Natural killer cell (primary cell): ENCODE measurements around the gene ISG15. TPM values are rescaled to one million over a fixed set of nuclear protein-coding genes. Genes with fewer than 3 reads are reported as not detected.

ENCODE experiments used
- ATAC-seq, 3 donors: fragments of 150-1000 bp in 2 of 3; fragments of 200-7000 bp in 1 of 3; cut with Tn5 transposase; 1 replicate in 1 of 3; 2 replicates in 2 of 3; pipeline ENCODE4 v1.10.0; 2021; ENCODE audit warnings: mild to moderate bottlenecking in 2 of 3, moderate library complexity in 2 of 3
- DNase-seq, 2 donors: peaks; one replicate each; pipeline versions ENCODE4 v3.0.0 to v3.0.0-alpha.2; 2013 to 2021; ENCODE audit warnings: mixed read lengths in 1 of 2
- H3K27ac ChIP-seq: one replicate; pipeline ENCODE4 v1.5.1; 2013; ENCODE audit warnings: mild to moderate bottlenecking, low read length
- H3K27me3 ChIP-seq: one replicate; pipeline ENCODE4 v1.6.1; 2013; ENCODE audit warnings: low read length; ENCODE audit not compliant: control insufficient read depth, insufficient read depth
- H3K36me3 ChIP-seq: one replicate; pipeline ENCODE4 v1.6.1; 2013; ENCODE audit warnings: low read length; ENCODE audit not compliant: control insufficient read depth, insufficient read depth
- H3K4me1 ChIP-seq: one replicate; pipeline ENCODE4 v1.6.1; 2013; ENCODE audit warnings: low read length; ENCODE audit not compliant: control insufficient read depth, insufficient read depth
- H3K4me3 ChIP-seq: one replicate; pipeline ENCODE4 v1.5.1; 2013; ENCODE audit warnings: low read length
- H3K9me3 ChIP-seq: one replicate; pipeline ENCODE4 v1.6.1; 2013; ENCODE audit warnings: low read length; ENCODE audit not compliant: control insufficient read depth, insufficient read depth
- H3K27ac Mint-ChIP-seq, 2 donors: one replicate each; pipeline ENCODE4 v1.8.0; 2022; ENCODE audit warnings: mild to moderate bottlenecking in 2 of 2, mixed read lengths in 2 of 2, moderate library complexity in 1 of 2
- H3K27me3 Mint-ChIP-seq, 2 donors: one replicate each; pipeline ENCODE4 v1.8.0; 2022; ENCODE audit warnings: low read depth in 2 of 2, mixed read lengths in 2 of 2
- H3K36me3 Mint-ChIP-seq: one replicate; pipeline ENCODE4 v1.8.0; 2022; ENCODE audit warnings: mixed read lengths
- H3K4me1 Mint-ChIP-seq, 2 donors: one replicate each; pipeline ENCODE4 v1.8.0; 2022; ENCODE audit warnings: mixed read lengths in 2 of 2
- H3K4me3 Mint-ChIP-seq: one replicate; pipeline ENCODE4 v1.8.0; 2022; ENCODE audit warnings: mild to moderate bottlenecking, moderate library complexity, mixed read lengths
- H3K9me3 Mint-ChIP-seq, 2 donors: one replicate each; pipeline ENCODE4 v1.8.0; 2022; ENCODE audit warnings: mixed read lengths in 2 of 2
- CTCF ChIP-seq: fragments of 200-600 bp; IDR thresholded peaks from one replicate; pipeline ENCODE4 v1.8.0; 2022; ENCODE audit warnings: antibody characterized with exemption
- WGBS: methylation state at CpG from one replicate; pipeline ENCODE4 v1.1.7; 2013; ENCODE audit warnings: missing lambda C conversion rate; ENCODE audit not compliant: insufficient coverage; 5-methylcytosine and 5-hydroxymethylcytosine counted together
- intact Hi-C: fragments of 100-400 bp; cut with micrococcal nuclease; formaldehyde crosslinking; loops from one replicate; pipeline ENCODE4 v1.14.2; 2022
- total RNA-seq, 4 donors: library from RNA; stranded (reverse); fragments of 120-200 nt in 1 of 4; gene quantifications; one replicate each; pipeline versions ENCODE4 v1.2.3 to v1.2.4, GENCODE V29; 2013 to 2022

ISG15 gene
- total RNA-seq, 3 donors from 2014 or later (not counting 1 experiment from before 2014, with no cell fraction given), result 17.0 to 56.9 (median 50.2) TPM

- peaks cover 0 to 15% of the 10 kb centered on the region in 2 donors for H3K27me3 Mint-ChIP-seq
- ATAC-seq (no peak), DNase-seq (no peak)
- no peaks in the 10 kb centered on the region for H3K36me3 Mint-ChIP-seq
- no peak overlapping the region for H3K4me3 Mint-ChIP-seq
- Histone ChIP-seq H3K27ac (no peak overlapping the region), H3K4me3 (no peak overlapping the region), H3K4me1 (peaks cover 12% of the 10 kb centered on the region), H3K36me3 (no peaks in the 10 kb centered on the region), H3K27me3 (no peaks in the 10 kb centered on the region), H3K9me3 (no peaks in the 10 kb centered on the region)
- intact Hi-C loops, result no loop called here
- H3K27ac Mint-ChIP-seq, result no peak overlapping the region
- no peaks in the 10 kb centered on the region for H3K9me3 Mint-ChIP-seq
- TF ChIP-seq CTCF, result no peak
- peaks cover 0 to 8% of the 10 kb centered on the region in 2 donors for H3K4me1 Mint-ChIP-seq
- 91% methylated on average over 60 of the region's 60 CpGs for WGBS
Measured at GRCh38 chr1:978835-979743, 34.2 kb upstream of the ISG15 start.

GRCh38 chr1:979744-980072, 33.6 kb upstream of the ISG15 start:
- peaks cover 0 to 15% of the 10 kb centered on the region in 2 donors for H3K27me3 Mint-ChIP-seq
- H3K36me3 Mint-ChIP-seq, result no peaks in the 10 kb centered on the region
- no peak for TF ChIP-seq CTCF
- H3K27ac Mint-ChIP-seq, result no peak overlapping the region
- Histone ChIP-seq H3K27ac (no peak overlapping the region), H3K27me3 (no peaks in the 10 kb centered on the region), H3K4me3 (no peak overlapping the region), H3K9me3 (no peaks in the 10 kb centered on the region), H3K36me3 (no peaks in the 10 kb centered on the region), H3K4me1 (peaks cover 12% of the 10 kb centered on the region)
- intact Hi-C loops, result loop anchor here (5.0 kb wide), 1 partner anchor 313 kb away; no protein-coding TSS in a partner anchor
- H3K4me3 Mint-ChIP-seq, result no peak overlapping the region
- ATAC-seq, result no peak
- no peaks in the 10 kb centered on the region for H3K9me3 Mint-ChIP-seq
- peaks cover 0 to 8% of the 10 kb centered on the region in 2 donors for H3K4me1 Mint-ChIP-seq
- 92% methylated on average over 9 of the region's 9 CpGs for WGBS
- no peak for DNase-seq

- Mint-ChIP-seq H3K27me3 (peaks cover 1 to 13% of the 10 kb centered on the region in 2 donors), H3K4me3 (no peak overlapping the region), H3K4me1 (peaks cover 0 to 8% of the 10 kb centered on the region in 2 donors), H3K27ac (no peak overlapping the region), H3K36me3 (no peaks in the 10 kb centered on the region), H3K9me3 (no peaks in the 10 kb centered on the region)
- DNase-seq, result no peak
- Histone ChIP-seq H3K9me3 (no peaks in the 10 kb centered on the region), H3K4me1 (peaks cover 12% of the 10 kb centered on the region), H3K27me3 (no peaks in the 10 kb centered on the region), H3K36me3 (no peaks in the 10 kb centered on the region), H3K27ac (no peak overlapping the region), H3K4me3 (no peak overlapping the region)
- no peak for TF ChIP-seq CTCF
- intact Hi-C loops, result loop anchor here (5.0 kb wide), 1 partner anchor 312 kb away; no protein-coding TSS in a partner anchor
- no peak for ATAC-seq
- 88% methylated on average over 13 of the region's 13 CpGs for WGBS
Measured at GRCh38 chr1:980137-980571, 33.1 kb upstream of the ISG15 start.
